Measurements from ENCODE around the gene SETDB2. TPM values are rescaled to one million over a fixed set of nuclear protein-coding genes. Genes with fewer than 3 reads are reported as not detected.
A peak's percentile ranks its signal among the peaks of the same experiment; 100 is the strongest.

SETDB2 gene
- total and polyA plus RNA-seq, 7 experiments from 2014 or later: 14.3 to 30.0 (median 20.3) TPM

- H3K27ac ChIP-seq (ENCODE audit: low read depth, low read length): no peak overlapping the region
- ChIA-PET CTCF (no interaction called here), POLR2A (no interaction called here)
- peaks cover 0 to 15% (median 0%) of the 10 kb centered on the region in 5 donors for H3K36me3 Mint-ChIP-seq
- H3K27me3 ChIP-seq (ENCODE audit: control insufficient read depth in 2 of 2, insufficient read depth in 2 of 2, low read length in 2 of 2): no peaks in the 10 kb centered on the region
- H3K4me1 ChIP-seq (ENCODE audit: control insufficient read depth in 2 of 2, insufficient read depth in 2 of 2, low read length in 2 of 2): peaks cover 6 to 11% of the 10 kb centered on the region in 2 donors
- no peak overlapping the region for H3K4me3 Mint-ChIP-seq
- no peak for DNase-seq
- no peak overlapping the region for H3K27ac Mint-ChIP-seq
- H3K4me1 Mint-ChIP-seq: peaks cover 14 to 35% (median 27%) of the 10 kb centered on the region in 7 donors
- H3K27me3 Mint-ChIP-seq: no peaks in the 10 kb centered on the region
- H3K36me3 ChIP-seq (ENCODE audit: control insufficient read depth in 2 of 3, insufficient read depth in 3 of 3, low read length in 3 of 3): no peaks in the 10 kb centered on the region
- no peak overlapping the region for H3K4me3 ChIP-seq (ENCODE audit: low read length)
- peaks cover 0 to 3% (median 0%) of the 10 kb centered on the region in 11 donors for H3K9me3 Mint-ChIP-seq
- no peak for ATAC-seq
- H3K9me3 ChIP-seq (ENCODE audit: control insufficient read depth in 2 of 3, low read length in 3 of 3): no peaks in the 10 kb centered on the region
- intact Hi-C loops (cut with micrococcal nuclease): loop anchor here (5.0 to 10.0 kb wide), 8 partner anchors 101 to 1453 kb away; partner anchors contain the start of genes CYSLTR2 (in 1 of the 2), MED4 (in 1 of the 2), RB1 (in 1 of the 2) and RCBTB2 (in 1 of the 2)
Measured at GRCh38 chr13:49441312-49441711, 2.8 kb upstream of the SETDB2 start.

GRCh38 chr13:49441846-49442245 lies 2.2 kb upstream of the SETDB2 start:
- Histone ChIP-seq H3K27ac (ENCODE audit: low read depth, low read length) (no peak overlapping the region), H3K4me1 (ENCODE audit: control insufficient read depth in 2 of 2, insufficient read depth in 2 of 2, low read length in 2 of 2) (peaks cover 6 to 15% of the 10 kb centered on the region in 2 donors), H3K27me3 (ENCODE audit: control insufficient read depth in 2 of 2, insufficient read depth in 2 of 2, low read length in 2 of 2) (no peaks in the 10 kb centered on the region), H3K36me3 (ENCODE audit: control insufficient read depth in 2 of 3, insufficient read depth in 3 of 3, low read length in 3 of 3) (no peaks in the 10 kb centered on the region), H3K9me3 (ENCODE audit: control insufficient read depth in 2 of 3, low read length in 3 of 3) (no peaks in the 10 kb centered on the region), H3K4me3 (ENCODE audit: low read length) (no peak overlapping the region)
- CTCF ChIA-PET: no interaction called here
- no peak for ATAC-seq
- H3K4me3 Mint-ChIP-seq: peak overlapping the region in 1 of 10 donors; percentile 48
- POLR2A ChIA-PET: interaction anchor here (0.8 to 3.3 kb wide), 3 partner anchors 70 to 256 kb away, joined by 3 to 15 read pairs (median 15); partner anchors contain the start of gene RCBTB1
- no peaks in the 10 kb centered on the region for H3K27me3 Mint-ChIP-seq
- peaks cover 0 to 15% (median 0%) of the 10 kb centered on the region in 5 donors for H3K36me3 Mint-ChIP-seq
- no peak for DNase-seq
- H3K4me1 Mint-ChIP-seq: peaks cover 17 to 39% (median 32%) of the 10 kb centered on the region in 7 donors
- peaks cover 0 to 3% (median 0%) of the 10 kb centered on the region in 11 donors for H3K9me3 Mint-ChIP-seq
- H3K27ac Mint-ChIP-seq: peak overlapping the region in 1 of 9 donors; percentile 10
- intact Hi-C loops (cut with micrococcal nuclease): loop anchor here (5.0 to 10.0 kb wide), 8 partner anchors 100 to 1453 kb away; partner anchors contain the start of genes CYSLTR2 (in 1 of the 2), MED4 (in 1 of the 2), RB1 (in 1 of the 2) and RCBTB2 (in 1 of the 2)

- H3K4me3 Mint-ChIP-seq: peak overlapping the region; percentile 91 to 97 (median 95)
- no peaks in the 10 kb centered on the region for H3K27me3 ChIP-seq (ENCODE audit: control insufficient read depth in 2 of 2, insufficient read depth in 2 of 2, low read length in 2 of 2)
- H3K4me3 ChIP-seq (ENCODE audit: low read length): peak overlapping the region; percentile 92
- no peaks in the 10 kb centered on the region for H3K36me3 ChIP-seq (ENCODE audit: control insufficient read depth in 2 of 3, insufficient read depth in 3 of 3, low read length in 3 of 3)
- H3K36me3 Mint-ChIP-seq: peaks cover 0 to 18% (median 0%) of the 10 kb centered on the region in 5 donors
- peaks cover 19 to 29% of the 10 kb centered on the region in 2 donors for H3K4me1 ChIP-seq (ENCODE audit: control insufficient read depth in 2 of 2, insufficient read depth in 2 of 2, low read length in 2 of 2)
- CTCF ChIA-PET: interaction anchor here (0.6 to 1.6 kb wide), 4 partner anchors 27 to 203 kb away, joined by 3 to 4 read pairs (median 4); no protein-coding TSS in a partner anchor
- POLR2A ChIA-PET: interaction anchor here (0.6 to 4.5 kb wide), 26 partner anchors 10 to 1405 kb away, joined by 3 to 85 read pairs (median 4); partner anchors contain the start of genes EBPL, FNDC3A, KPNA3 and NUDT15
- no peaks in the 10 kb centered on the region for H3K27me3 Mint-ChIP-seq
- intact Hi-C loops (cut with micrococcal nuclease): loop anchor here (5.0 to 10.0 kb wide), 8 partner anchors 99 to 1451 kb away; partner anchors contain the start of genes CYSLTR2 (in 1 of the 2), MED4 (in 1 of the 2), RB1 (in 1 of the 2) and RCBTB2 (in 1 of the 2)
- H3K4me1 Mint-ChIP-seq: peaks cover 24 to 52% (median 47%) of the 10 kb centered on the region in 7 donors
- H3K27ac Mint-ChIP-seq: peak overlapping the region; percentile 95 to 99 (median 97)
- no peaks in the 10 kb centered on the region for H3K9me3 ChIP-seq (ENCODE audit: control insufficient read depth in 2 of 3, low read length in 3 of 3)
- H3K9me3 Mint-ChIP-seq: peaks cover 0 to 3% (median 0%) of the 10 kb centered on the region in 11 donors
- ATAC-seq (no peak), DNase-seq (no peak)
- H3K27ac ChIP-seq (ENCODE audit: low read depth, low read length): peak overlapping the region; percentile 65
Measured at GRCh38 chr13:49443357-49443703, 744 bp upstream of the SETDB2 start.

DNA sequence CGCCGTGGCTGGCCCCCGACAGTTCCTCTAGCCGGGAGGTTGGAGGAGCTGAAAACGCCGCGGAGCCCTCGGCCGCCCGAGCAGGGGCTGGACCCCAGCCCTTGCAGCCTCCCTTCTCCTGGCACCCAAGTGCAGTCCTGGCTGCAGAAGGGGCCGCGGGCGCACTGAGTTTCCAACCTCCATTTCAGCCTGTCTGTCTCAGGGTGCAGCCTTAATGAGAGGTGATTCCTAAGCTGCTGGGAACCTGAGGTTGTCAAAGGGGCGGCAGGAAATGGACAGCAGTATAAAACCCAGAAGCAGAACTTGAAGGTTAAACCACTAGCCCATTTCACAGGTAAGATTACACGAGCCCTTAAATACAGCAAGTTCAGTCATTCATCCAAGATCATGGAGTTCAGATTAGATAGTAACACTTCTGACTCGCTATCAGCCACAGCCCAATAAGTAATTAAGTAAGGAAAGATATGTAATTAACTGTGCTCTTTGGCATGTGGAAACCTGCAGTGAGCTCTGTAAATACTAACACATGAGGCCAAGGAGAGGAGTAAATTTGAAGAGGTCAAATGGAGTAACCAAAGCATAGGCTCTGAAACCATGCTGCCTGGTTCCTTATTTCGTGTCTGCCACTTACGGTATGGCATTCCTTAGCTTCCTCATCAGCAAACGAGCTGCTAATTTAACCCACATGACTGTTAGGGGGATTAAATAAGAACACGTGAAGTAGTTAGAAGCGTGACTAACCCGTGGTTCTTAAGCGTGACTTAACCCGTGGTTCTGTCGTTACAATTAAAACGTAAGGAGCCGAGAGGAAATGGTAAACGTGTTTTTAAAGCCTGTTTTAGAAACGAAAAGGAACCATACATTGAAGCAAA lies 686 bp downstream of the SETDB2 start:
- Mint-ChIP-seq H3K9me3 (peaks cover 0 to 3% (median 0%) of the 10 kb centered on the region in 11 donors), H3K4me3 (peak overlapping the region; percentile 91 to 97 (median 95)), H3K27ac (peak overlapping the region; percentile 92 to 99 (median 97)), H3K4me1 (peaks cover 34 to 67% (median 61%) of the 10 kb centered on the region in 7 donors), H3K27me3 (no peaks in the 10 kb centered on the region), H3K36me3 (peaks cover 0 to 29% (median 4%) of the 10 kb centered on the region in 5 donors)
- peak in 7 of 9 donors; percentile 38 to 61 (median 49) for DNase-seq
- peak overlapping the region; percentile 54 for H3K4me3 ChIP-seq (ENCODE audit: low read length)
- intact Hi-C loops (cut with micrococcal nuclease): loop anchor here (1.0 to 10.0 kb wide), 30 partner anchors 10 to 1467 kb away; partner anchors contain the start of genes EBPL (in 2 of the 2), MED4 (in 2 of the 2), PHF11 (in 2 of the 2) and RCBTB1 (in 2 of the 2)
- H3K36me3 ChIP-seq (ENCODE audit: control insufficient read depth in 2 of 3, insufficient read depth in 3 of 3, low read length in 3 of 3): no peaks in the 10 kb centered on the region
- peak; percentile 2 for ATAC-seq
- no peaks in the 10 kb centered on the region for H3K9me3 ChIP-seq (ENCODE audit: control insufficient read depth in 2 of 3, low read length in 3 of 3)
- peaks cover 22 to 38% of the 10 kb centered on the region in 2 donors for H3K4me1 ChIP-seq (ENCODE audit: control insufficient read depth in 2 of 2, insufficient read depth in 2 of 2, low read length in 2 of 2)
- ChIA-PET CTCF (interaction anchor here (1.3 to 1.5 kb wide), 3 partner anchors 10 to 168 kb away, joined by 3 read pairs; no protein-coding TSS in a partner anchor), POLR2A (interaction anchor here (0.6 to 4.5 kb wide), 31 partner anchors 9 to 1212 kb away, joined by 3 to 85 read pairs (median 4); partner anchors contain the start of genes EBPL, FNDC3A, ITM2B and KPNA3)
- peak overlapping the region; percentile 83 for H3K27ac ChIP-seq (ENCODE audit: low read depth, low read length)
- no peaks in the 10 kb centered on the region for H3K27me3 ChIP-seq (ENCODE audit: control insufficient read depth in 2 of 2, insufficient read depth in 2 of 2, low read length in 2 of 2)

DNA sequence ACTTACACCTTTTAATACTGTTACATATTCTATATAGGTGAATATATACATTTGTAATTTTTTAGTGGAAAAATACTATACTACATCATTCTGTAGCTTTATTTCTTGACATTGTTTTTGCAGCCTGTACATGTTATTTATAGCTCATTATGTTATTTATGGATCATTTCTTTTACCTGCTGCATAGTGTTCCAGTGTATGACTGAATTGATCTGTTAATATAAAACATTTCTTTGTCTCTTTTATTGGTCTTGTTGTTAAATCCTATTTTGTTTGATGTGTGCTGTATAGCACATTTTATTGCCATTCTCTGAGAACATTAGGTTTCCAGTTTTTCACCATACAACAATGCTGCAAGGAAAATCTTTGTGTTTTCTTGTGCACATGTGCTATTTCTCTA lies 2.4 kb downstream of the SETDB2 start:
- H3K4me1 Mint-ChIP-seq: peaks cover 40 to 74% (median 70%) of the 10 kb centered on the region in 7 donors
- ChIA-PET POLR2A (interaction anchor here (0.8 to 4.5 kb wide), 7 partner anchors 11 to 470 kb away, joined by 3 to 85 read pairs (median 4); partner anchors contain the start of genes FNDC3A and PHF11), CTCF (interaction anchor here (0.6 kb wide), 1 partner anchor 402 kb away, joined by 3 read pairs; no protein-coding TSS in a partner anchor)
- H3K27me3 Mint-ChIP-seq: no peaks in the 10 kb centered on the region
- H3K27me3 ChIP-seq (ENCODE audit: control insufficient read depth in 2 of 2, insufficient read depth in 2 of 2, low read length in 2 of 2): no peaks in the 10 kb centered on the region
- no peaks in the 10 kb centered on the region for H3K36me3 ChIP-seq (ENCODE audit: control insufficient read depth in 2 of 3, insufficient read depth in 3 of 3, low read length in 3 of 3)
- H3K27ac Mint-ChIP-seq: peak overlapping the region; percentile 76 to 99 (median 93)
- H3K4me1 ChIP-seq (ENCODE audit: control insufficient read depth in 2 of 2, insufficient read depth in 2 of 2, low read length in 2 of 2): peaks cover 22 to 45% of the 10 kb centered on the region in 2 donors
- intact Hi-C loops (cut with micrococcal nuclease): loop anchor here in 1 of 2 donors (5.0 to 10.0 kb wide), 6 partner anchors 246 to 1448 kb away; partner anchors contain the start of genes CYSLTR2, EBPL, MED4 and RCBTB2
- H3K9me3 ChIP-seq (ENCODE audit: control insufficient read depth in 2 of 3, low read length in 3 of 3): no peaks in the 10 kb centered on the region
- H3K27ac ChIP-seq (ENCODE audit: low read depth, low read length): peak overlapping the region; percentile 56
- peaks cover 0 to 33% (median 9%) of the 10 kb centered on the region in 5 donors for H3K36me3 Mint-ChIP-seq
- ATAC-seq (no peak), DNase-seq (no peak)
- H3K4me3 Mint-ChIP-seq: peak overlapping the region; percentile 56 to 96 (median 78)
- H3K9me3 Mint-ChIP-seq: peaks cover 0 to 3% (median 0%) of the 10 kb centered on the region in 11 donors
- H3K4me3 ChIP-seq (ENCODE audit: low read length): no peak overlapping the region
